D721Med (cell line): Measurements from ENCODE around the gene PHACTR2.

ENCODE experiments used
- DNase-seq: peaks from one replicate; pipeline ENCODE4 v3.0.0; 2011; ENCODE audit warnings: low spot score; ENCODE audit not compliant: insufficient read length
- FAIRE-seq: peaks from 2 replicates; lab custom pipeline; 2011; peaks lifted over from hg19 to GRCh38; lab: Jason Lieb, UNC
- CTCF ChIP-seq: IDR thresholded peaks from 2 replicates; pipeline ENCODE4 v1.5.1; 2012; ENCODE audit warnings: mild to moderate bottlenecking, control low read depth; ENCODE audit not compliant: insufficient read depth; ENCODE audit errors: missing control alignments

The PHACTR2 gene

GRCh38 chr6:143694560-143694959, 16.8 kb downstream of the PHACTR2 start:
- TF ChIP-seq CTCF: no peak
- no peak for DNase-seq
- FAIRE-seq: no peak

GRCh38 chr6:143695130-143695968, 17.6 kb downstream of the PHACTR2 start:
- DNase-seq (no peak), FAIRE-seq (no peak)
- no peak for TF ChIP-seq CTCF

GRCh38 chr6:143695969-143696663, 18.4 kb downstream of the PHACTR2 start:
- DNase-seq (no peak), FAIRE-seq (no peak)
- no peak for TF ChIP-seq CTCF

- FAIRE-seq (no peak), DNase-seq (no peak)
- TF ChIP-seq CTCF: no peak
Observed at GRCh38 chr6:143696664-143697000, 18.9 kb downstream of the PHACTR2 start.

- no peak for DNase-seq
- FAIRE-seq: no peak
- no peak for TF ChIP-seq CTCF
Observed at GRCh38 chr6:143697076-143697800, 19.5 kb downstream of the PHACTR2 start.

GRCh38 chr6:143698329-143698728, 20.6 kb downstream of the PHACTR2 start:
- FAIRE-seq (no peak), DNase-seq (no peak)
- no peak for TF ChIP-seq CTCF
